Ovary (tissue), 3 donors: Measurements from ENCODE around the gene BMP8B.

ENCODE experiments used
- EP300 ChIP-seq: sonication (generic); formaldehyde crosslinking; IDR thresholded peaks from one replicate; pipeline ENCODE4 v1.6.1; 2017; ENCODE audit warnings: antibody characterized with exemption
- POLR2A ChIP-seq: fragments of 450-650 bp; IDR thresholded peaks from one replicate; pipeline ENCODE4 v1.6.1; 2017; ENCODE audit warnings: antibody characterized with exemption, mild to moderate bottlenecking, moderate library complexity
- TF ChIP-seq, protein P1 (sequence below), 3 donors: fragments of 450-650 bp in 2 of 3; fragments of 200-600 bp in 1 of 3; IDR thresholded peaks; one replicate each; pipeline versions ENCODE4 v1.5.1 to v1.8.0; 2016 to 2022; ENCODE audit warnings: antibody characterized with exemption in 3 of 3, mild to moderate bottlenecking in 1 of 3
- donor health status: DM: no; HTN: no; CAD: no.

DNA sequence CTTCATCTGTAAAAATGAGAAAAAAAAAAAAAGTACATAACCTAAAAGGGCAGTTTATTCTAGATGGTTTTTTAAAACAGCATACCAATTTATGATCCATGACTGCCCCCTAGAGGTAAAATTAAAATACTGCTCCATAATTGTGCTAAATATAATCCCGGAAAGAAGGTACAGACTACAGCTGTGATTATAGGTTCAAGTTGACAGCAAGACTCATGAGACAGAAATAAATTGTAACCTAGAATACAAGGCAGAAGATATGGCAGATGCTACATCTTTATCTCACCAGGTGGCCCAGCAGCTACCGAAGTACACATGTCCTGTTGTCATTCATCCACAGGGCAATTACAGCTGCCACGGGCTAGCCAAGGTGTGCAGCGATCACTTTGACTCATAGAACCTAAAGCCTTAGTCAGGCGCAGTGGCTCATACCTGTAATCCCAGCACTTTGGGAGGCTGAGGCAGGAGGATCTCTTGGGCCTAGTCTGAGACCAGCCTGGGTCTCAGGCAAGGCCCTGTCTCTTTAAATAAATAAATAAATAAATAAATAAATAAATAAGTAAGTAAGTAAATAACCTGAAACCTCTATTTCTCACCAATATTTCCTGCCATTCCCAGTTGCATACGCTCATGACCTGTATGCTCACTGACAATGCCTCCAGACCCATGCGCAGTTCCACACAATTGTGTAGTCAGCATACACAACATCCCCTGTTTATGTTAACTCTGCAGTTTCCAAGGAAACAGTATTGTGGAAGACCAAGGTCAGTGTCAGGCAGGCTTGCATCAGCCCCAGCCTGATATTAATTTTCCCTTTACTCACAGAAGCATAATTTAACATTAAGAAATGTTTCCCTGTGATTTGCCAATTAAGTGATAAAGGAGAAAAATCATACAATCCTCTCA, 68.3 kb downstream of the BMP8B start:
- TF ChIP-seq, protein P1, sequence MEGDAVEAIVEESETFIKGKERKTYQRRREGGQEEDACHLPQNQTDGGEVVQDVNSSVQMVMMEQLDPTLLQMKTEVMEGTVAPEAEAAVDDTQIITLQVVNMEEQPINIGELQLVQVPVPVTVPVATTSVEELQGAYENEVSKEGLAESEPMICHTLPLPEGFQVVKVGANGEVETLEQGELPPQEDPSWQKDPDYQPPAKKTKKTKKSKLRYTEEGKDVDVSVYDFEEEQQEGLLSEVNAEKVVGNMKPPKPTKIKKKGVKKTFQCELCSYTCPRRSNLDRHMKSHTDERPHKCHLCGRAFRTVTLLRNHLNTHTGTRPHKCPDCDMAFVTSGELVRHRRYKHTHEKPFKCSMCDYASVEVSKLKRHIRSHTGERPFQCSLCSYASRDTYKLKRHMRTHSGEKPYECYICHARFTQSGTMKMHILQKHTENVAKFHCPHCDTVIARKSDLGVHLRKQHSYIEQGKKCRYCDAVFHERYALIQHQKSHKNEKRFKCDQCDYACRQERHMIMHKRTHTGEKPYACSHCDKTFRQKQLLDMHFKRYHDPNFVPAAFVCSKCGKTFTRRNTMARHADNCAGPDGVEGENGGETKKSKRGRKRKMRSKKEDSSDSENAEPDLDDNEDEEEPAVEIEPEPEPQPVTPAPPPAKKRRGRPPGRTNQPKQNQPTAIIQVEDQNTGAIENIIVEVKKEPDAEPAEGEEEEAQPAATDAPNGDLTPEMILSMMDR (IDR thresholded peaks at IDR 0.05), result peak; percentile 70 to 79 (median 72)
- TF ChIP-seq POLR2A, result no peak
- TF ChIP-seq EP300, result no peak
